NCI-H2227 treated with DMSO at 0.1 percent for 48 hours (cell line): ENCODE data around the gene THSD4.
A peak's percentile ranks its signal among the peaks of the same experiment; 100 is the strongest.

Experiments
- DNase-seq: peaks from one replicate; lab custom pipeline; 2025; lab: John Stamatoyannopoulos, UW

THSD4 gene

GRCh38 chr15:71225851-71226250 is 110.6 kb downstream of the THSD4 start:
- DNase-seq = no peak

GRCh38 chr15:71226536-71227455 is 111.5 kb downstream of the THSD4 start:
- DNase-seq = no peak

GRCh38 chr15:71228403-71228802 is 113.1 kb downstream of the THSD4 start:
- no peak for DNase-seq

DNA sequence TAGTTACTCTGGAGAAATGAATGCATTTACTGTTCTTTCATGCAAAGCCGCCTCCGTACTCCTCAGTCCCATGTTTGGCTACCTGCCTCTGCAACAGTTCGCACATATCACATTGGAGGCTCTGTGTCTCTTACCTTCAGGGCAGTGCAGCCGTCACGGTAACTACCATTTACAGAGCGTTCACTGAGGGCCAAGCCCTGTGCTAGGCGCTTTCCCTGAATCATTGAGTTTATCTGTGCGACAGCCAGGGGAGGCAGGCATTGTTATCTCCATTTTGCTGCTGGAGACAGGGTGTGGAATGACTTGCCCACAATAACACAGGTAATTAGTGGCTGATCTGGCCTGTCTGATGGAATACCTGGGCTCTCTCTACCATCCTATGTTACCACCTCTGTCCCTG is 115.0 kb downstream of the THSD4 start:
- no peak for DNase-seq

- no peak for DNase-seq
These were observed 116.5 kb downstream of the THSD4 start for GRCh38 chr15:71231758-71232157.

GRCh38 chr15:71232411-71232810 is 117.1 kb downstream of the THSD4 start:
- DNase-seq = no peak

DNA sequence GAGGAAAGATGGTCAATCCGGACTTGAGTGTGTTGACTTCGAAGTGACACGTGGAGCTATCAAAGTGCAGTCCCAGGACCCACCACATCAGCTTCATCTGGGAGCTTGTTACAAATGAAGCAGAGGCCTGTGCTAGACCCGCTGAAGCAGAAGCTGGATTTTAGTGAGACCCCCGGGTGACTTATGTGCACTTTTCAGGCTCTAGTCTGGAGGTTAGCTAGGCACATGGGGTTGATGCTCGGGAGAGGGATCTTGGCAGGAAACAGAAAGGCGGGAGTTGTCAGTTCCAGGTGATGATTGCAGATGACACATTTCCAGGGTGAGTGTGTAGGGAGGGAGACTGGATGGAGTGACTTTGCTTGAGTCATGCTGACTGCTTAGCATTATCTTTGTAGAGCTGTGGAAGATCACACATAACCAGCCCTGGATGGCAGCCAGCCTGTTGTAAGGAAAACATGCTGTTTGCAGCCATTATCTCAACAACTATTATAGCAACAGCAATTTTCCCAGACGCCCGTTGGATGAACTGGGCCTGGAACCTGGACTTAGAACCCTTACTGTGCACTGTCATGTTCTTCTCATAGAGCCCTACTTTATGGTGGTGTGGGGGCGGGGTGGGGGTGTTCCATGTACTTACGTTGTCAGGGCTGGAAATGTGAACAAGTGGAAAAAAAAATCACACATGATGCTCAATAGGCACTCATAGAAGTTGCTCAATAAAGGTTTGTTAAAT is 122.4 kb downstream of the THSD4 start:
- peak; percentile 33 for DNase-seq

GRCh38 chr15:71238926-71239325 is 123.7 kb downstream of the THSD4 start:
- no peak for DNase-seq

- DNase-seq = no peak
These were observed 124.5 kb downstream of the THSD4 start for GRCh38 chr15:71239592-71240364.

GRCh38 chr15:71242292-71242691 is 127.0 kb downstream of the THSD4 start:
- DNase-seq = no peak

DNA sequence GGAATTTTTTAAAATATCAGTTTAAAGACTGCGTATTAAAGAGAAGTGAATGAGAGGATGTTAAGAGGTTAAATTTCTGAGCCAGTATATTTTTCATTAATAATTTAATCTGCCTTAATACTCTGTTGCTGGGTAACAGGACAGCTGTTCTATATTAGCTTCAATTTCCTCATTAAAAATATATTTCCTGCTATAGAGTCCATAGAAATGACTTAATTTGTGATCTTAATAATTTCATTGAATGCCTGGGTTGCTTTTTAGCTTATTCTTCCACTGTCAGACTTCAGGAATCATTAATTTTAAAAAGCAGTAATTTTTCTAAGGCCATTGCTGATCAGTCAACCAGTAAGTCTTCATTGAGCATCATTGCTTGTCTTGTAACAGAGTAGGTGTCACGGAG is 129.0 kb downstream of the THSD4 start:
- DNase-seq = no peak

DNA sequence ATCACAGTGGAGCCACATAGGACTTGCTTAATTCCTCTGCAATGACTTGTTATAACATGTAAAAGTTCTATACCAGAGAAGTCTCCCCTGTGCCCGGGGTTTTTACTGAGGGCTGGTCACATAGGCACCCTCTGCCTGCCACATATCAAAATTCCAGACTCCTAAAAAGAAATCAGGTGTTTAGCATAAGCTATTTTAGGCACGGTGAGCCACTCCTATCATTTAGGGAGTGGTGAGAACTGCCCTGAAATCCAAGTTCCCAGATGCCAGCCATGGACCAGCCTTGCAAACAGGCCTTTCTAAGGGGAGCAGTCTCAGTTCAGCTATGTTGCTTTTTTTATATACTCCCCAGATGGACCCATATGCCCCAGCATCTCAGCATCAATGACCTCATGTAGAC is 130.3 kb downstream of the THSD4 start:
- DNase-seq = no peak

- peak; percentile 55 for DNase-seq
These were observed 133.1 kb downstream of the THSD4 start for GRCh38 chr15:71248386-71248785.

DNA sequence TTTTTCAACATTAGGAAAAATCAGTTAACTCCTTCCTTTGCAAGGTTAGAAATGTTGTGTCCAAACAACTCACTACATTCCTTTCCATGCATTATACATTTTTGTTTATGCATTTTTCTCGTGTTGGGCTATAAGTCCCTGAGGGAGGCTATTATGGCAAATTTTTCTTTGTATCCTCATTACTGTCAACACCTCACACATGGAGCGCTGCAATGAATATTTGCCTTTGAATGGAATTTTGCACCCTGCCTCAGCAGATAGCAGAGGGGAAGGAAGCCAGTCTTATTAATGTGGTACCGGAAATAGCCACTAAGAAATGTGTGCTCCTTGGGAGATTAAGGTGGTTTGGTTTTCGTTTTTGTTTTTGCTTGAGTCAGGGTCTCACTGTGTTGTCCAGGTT is 134.7 kb downstream of the THSD4 start:
- DNase-seq = no peak

- DNase-seq = no peak
These were observed 135.8 kb downstream of the THSD4 start for GRCh38 chr15:71250936-71251583.

DNA sequence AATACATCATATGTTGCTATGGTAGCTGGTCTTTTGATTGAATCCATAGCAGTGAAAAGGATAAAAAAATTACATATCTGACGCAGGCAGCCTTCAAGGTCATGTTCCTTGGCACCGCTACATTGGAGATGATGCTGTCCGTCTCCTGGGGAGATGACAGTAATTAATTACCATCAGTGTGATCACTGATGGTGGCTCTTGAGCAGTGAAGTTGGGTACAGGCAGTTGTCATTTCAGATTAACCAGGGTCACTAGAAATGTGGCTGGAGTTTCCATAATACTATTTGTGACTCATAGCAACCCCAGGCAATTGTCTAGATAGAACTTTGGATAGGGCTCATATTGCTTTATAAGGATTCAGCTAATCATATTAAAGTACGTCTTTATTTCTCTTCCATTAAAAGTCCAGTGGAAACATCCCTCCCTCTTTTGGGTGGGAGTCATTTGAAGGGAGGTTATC is 136.3 kb downstream of the THSD4 start:
- no peak for DNase-seq

- DNase-seq = no peak
These were observed 136.9 kb downstream of the THSD4 start for GRCh38 chr15:71252044-71252739.

- no peak for DNase-seq
These were observed 137.4 kb downstream of the THSD4 start for GRCh38 chr15:71252740-71253047.

DNA sequence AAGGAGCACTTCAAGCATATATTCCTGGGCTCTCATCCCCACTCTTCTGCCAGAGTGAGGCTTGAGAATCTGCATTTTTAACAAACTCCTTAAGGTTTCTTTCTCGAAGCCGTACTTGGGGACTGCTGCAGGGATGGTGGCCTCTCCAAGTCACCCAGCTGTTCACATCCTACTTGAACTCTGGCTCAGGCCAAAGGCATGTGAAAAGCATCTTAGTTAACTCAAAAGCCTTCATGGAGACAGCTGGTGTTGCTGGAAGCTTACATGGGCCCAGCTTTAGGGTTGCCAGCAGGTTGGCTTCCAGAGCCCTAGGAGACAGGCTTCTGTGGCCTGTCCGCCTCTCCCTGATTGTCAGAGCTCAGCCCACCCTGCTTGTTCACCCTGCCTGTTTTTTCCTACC is 139.2 kb downstream of the THSD4 start:
- no peak for DNase-seq

DNA sequence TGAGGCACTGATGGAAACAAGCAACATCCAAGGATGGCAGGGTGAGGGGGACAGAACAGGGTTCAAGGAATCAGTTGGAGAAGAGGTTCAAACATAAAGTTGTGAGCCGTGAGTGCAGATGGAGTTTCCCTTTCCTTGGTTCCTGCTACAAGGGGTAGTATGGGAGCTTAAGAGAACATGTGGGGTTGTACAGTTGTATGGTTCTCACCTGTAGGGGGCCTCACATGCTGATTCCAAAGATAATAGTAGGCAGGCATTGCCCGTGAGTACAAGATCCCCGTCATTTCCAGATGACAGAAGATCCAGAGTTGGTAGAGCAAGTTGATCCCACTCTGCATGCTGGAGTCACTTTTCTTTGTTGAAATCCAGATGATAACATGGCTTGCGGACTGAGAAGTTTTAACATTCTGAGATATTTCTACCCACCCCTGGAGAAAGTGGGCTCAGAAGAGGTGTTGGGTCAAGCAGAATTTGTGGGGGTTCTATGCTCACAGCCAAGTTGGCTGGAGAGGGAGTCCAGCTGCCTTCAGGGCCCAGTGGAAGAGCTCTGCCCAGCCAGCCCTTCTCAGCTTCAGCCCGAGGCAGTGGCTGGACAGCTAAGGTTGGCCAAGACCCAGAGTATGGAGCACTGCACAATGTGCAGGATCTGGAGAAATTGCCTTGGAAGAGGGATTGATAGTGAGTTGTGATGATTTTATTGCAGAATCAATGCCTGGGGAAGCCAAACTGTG is 141.8 kb downstream of the THSD4 start:
- DNase-seq = no peak

GRCh38 chr15:71259866-71260265 is 144.6 kb downstream of the THSD4 start:
- peak; percentile 76 for DNase-seq
